Pancreas (tissue), 10 donors: ENCODE data around the gene ELAC1. TPM values are rescaled to one million over a fixed set of nuclear protein-coding genes. Genes with fewer than 3 reads are reported as not detected.
"Not testable (repeated sequence)": the region's sequence is repeated elsewhere in the genome, so short reads cannot be mapped to it uniquely, and the experiment has no call there.

ENCODE experiments used
- ATAC-seq, 4 donors: fragments of 200-7000 bp; cut with Tn5 transposase; one replicate each; pipeline versions ENCODE4 v1.8.0 to v1.9.1; 2020; ENCODE audit warnings: mild to moderate bottlenecking in 4 of 4, moderate library complexity in 4 of 4
- DNase-seq, 6 donors: peaks; one replicate each; pipeline ENCODE4 v3.0.0-alpha.2; 2020
- FAIRE-seq: peaks from 2 replicates; lab custom pipeline; 2012; peaks lifted over from hg19 to GRCh38; lab: Jason Lieb, UNC
- H3K27ac ChIP-seq, 4 donors: fragments of 200-600 bp; sonication (generic); 1 replicate in 3 of 4; 2 replicates in 1 of 4; pipeline versions ENCODE4 v1.5.0 to v1.8.0; 2020
- H3K27me3 ChIP-seq, 4 donors: fragments of 200-600 bp; one replicate each; pipeline ENCODE4 v1.8.0; 2021
- H3K36me3 ChIP-seq, 3 donors: fragments of 200-600 bp; sonication (generic) in 1 of 3; one replicate each; pipeline versions ENCODE4 v1.5.0 to v1.8.0; 2020 to 2021
- H3K4me1 ChIP-seq, 3 donors: fragments of 200-600 bp; one replicate each; pipeline ENCODE4 v1.8.0; 2021
- H3K4me3 ChIP-seq, 4 donors: fragments of 200-600 bp; sonication (generic) in 2 of 4; one replicate each; pipeline versions ENCODE4 v1.5.0 to v1.8.0; 2020 to 2021
- H3K9me3 ChIP-seq, 4 donors: fragments of 200-600 bp; one replicate each; pipeline ENCODE4 v1.8.0; 2021
- WGBS, 2 donors: extraction: QIAGEN DNeasy Blood & Tissue Kit; methylation state at CpG; one replicate each; pipeline ENCODE4 v1.1.7; 2013; 5-methylcytosine and 5-hydroxymethylcytosine counted together
- intact Hi-C, 3 donors: fragments of 100-400 bp; cut with DNase I; formaldehyde crosslinking; loops; one replicate each; pipeline versions ENCODE4 v1.11.1 to v1.14.2; 2022
- polyA plus RNA-seq, 2 donors: library from polyadenylated mRNA; stranded (reverse); fragments of 200-250 nt; gene quantifications; one replicate each; pipeline ENCODE4 v1.2.3, GENCODE V29; 2013
- total RNA-seq, 6 donors: library from RNA; stranded (reverse); fragmentation: NEBNext Ultra II Directional in 4 of 6; extraction: Animal tissue kit (Norgen Biotek cat#: 25700) in 4 of 6; gene quantifications; one replicate each; pipeline versions ENCODE4 v1.2.1 to v1.2.4, GENCODE V29; 2021 to 2023
- TF ChIP-seq, protein P1 (sequence below), 4 donors: fragments of 200-600 bp; sonication (generic) in 3 of 4; IDR thresholded peaks; one replicate each; pipeline versions ENCODE4 v1.5.0 to v1.8.0; 2021; ENCODE audit warnings: antibody characterized with exemption in 4 of 4
- donor health status: healthy with polysubstance abuse.
- donor health status: DM: no; HTN: no; CAD: no; lungs with moderate emphysema.
- donor health status: DM: no; HTN: no; CAD: no.
- donor health status: control.
- donor health status: control.
- donor health status: Bipolar disorder and iron deficiency.
- donor health status: DM: yes; HTN: yes; CAD: no.
- donor health status: DM: no; HTN: no; CAD: no.
- donor health status: DM: no; HTN: no; CAD: no.
- donor health status: DM: yes; HTN: yes; CAD: no.

ELAC1 gene
- total and polyA plus RNA-seq, 8 donors, result 4.9 to 9.7 (median 5.9) TPM

- ATAC-seq, result no peak
- 97 to 99% methylated on average over 2 of the region's 2 CpGs for WGBS, 2 donors
- H3K36me3 ChIP-seq, result peaks cover 0 to 4% (median 0%) of the 10 kb centered on the region in 3 donors
- no peak for FAIRE-seq
- intact Hi-C loops, result no loop called here
- no peak overlapping the region for H3K27ac ChIP-seq
- no peaks in the 10 kb centered on the region for H3K9me3 ChIP-seq
- H3K27me3 ChIP-seq, result no peaks in the 10 kb centered on the region
- H3K4me3 ChIP-seq, result no peak overlapping the region
- DNase-seq, result no peak
- TF ChIP-seq, protein P1, sequence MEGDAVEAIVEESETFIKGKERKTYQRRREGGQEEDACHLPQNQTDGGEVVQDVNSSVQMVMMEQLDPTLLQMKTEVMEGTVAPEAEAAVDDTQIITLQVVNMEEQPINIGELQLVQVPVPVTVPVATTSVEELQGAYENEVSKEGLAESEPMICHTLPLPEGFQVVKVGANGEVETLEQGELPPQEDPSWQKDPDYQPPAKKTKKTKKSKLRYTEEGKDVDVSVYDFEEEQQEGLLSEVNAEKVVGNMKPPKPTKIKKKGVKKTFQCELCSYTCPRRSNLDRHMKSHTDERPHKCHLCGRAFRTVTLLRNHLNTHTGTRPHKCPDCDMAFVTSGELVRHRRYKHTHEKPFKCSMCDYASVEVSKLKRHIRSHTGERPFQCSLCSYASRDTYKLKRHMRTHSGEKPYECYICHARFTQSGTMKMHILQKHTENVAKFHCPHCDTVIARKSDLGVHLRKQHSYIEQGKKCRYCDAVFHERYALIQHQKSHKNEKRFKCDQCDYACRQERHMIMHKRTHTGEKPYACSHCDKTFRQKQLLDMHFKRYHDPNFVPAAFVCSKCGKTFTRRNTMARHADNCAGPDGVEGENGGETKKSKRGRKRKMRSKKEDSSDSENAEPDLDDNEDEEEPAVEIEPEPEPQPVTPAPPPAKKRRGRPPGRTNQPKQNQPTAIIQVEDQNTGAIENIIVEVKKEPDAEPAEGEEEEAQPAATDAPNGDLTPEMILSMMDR (IDR thresholded peaks at IDR 0.05), result no peak
- no peaks in the 10 kb centered on the region for H3K4me1 ChIP-seq
Observed at GRCh38 chr18:50938912-50939311, 28.9 kb upstream of the ELAC1 start.

DNA sequence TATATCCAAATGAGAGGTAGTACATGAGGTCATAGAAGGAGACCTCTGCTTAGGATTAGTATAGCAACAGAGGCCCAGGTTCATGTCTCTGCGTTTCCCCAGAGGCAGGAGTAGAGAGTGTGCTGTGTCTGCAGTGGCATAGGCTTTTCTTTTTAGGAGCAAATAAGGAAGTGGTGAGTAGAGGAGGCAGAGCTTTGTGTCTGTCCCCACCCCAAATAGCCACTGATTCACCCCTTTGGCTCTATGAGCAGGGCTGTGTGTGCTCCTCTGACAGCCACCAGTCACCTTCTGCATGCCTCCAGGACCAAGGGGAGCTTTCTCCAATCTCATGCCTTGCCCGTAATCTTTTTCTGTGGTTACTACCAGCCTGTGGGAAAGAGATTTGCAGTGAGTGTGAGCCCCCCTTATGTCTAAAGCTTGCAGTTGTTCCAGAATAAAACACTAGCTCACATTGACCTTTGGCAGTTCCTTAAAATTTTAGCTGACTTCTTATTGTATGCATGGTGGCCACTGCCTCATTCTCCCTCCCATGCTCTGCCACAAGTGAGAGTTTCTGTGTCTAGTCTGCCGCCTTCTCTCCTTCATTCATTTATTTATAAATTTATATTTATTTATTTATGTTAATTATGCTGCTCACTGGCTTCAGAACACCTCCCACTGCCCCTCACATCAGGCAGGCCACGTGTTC lies 23.5 kb upstream of the ELAC1 start:
- WGBS, 2 donors, result 76 to 85% methylated on average over 4 of the region's 4 CpGs
- DNase-seq, result no peak
- no peak for FAIRE-seq
- TF ChIP-seq, protein P1 (IDR thresholded peaks at IDR 0.05), result no peak
- Histone ChIP-seq H3K9me3 (no peaks in the 10 kb centered on the region), H3K36me3 (peaks cover 0 to 4% (median 0%) of the 10 kb centered on the region in 3 donors), H3K27me3 (no peaks in the 10 kb centered on the region), H3K4me3 (no peak overlapping the region), H3K27ac (no peak overlapping the region), H3K4me1 (no peaks in the 10 kb centered on the region)
- intact Hi-C loops, result no loop called here
- ATAC-seq, result peak in 2 of 4 donors; percentile 70 to 79

- DNase-seq, intact Hi-C loops, H3K4me1 ChIP-seq, ATAC-seq, H3K27ac ChIP-seq, H3K9me3 ChIP-seq, FAIRE-seq, H3K36me3 ChIP-seq, H3K4me3 ChIP-seq, H3K27me3 ChIP-seq: not testable (repeated sequence)
- 97 to 100% methylated on average over 2 of the region's 2 CpGs for WGBS, 2 donors
Observed at GRCh38 chr18:50945918-50946317, 21.9 kb upstream of the ELAC1 start.

DNA sequence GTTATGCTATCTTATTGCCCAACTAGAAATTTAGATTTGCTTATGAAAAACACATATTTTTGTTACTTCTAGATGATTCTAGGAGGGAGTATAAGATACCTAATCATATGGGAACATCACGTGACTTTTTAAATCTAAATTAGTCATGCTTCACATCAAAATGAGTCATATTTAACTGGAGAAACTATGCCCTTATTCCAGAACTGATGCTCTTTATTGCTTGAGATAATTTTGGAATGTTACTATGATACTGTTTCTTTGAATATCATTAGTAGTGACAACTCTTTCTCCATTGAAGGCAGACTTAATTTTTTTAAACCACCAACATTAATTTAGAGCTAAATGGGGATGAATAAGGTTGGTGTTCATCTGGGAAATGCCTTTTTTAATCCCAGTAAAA lies 19.9 kb upstream of the ELAC1 start:
- 90 to 92% methylated on average over 1 of the region's 1 CpG for WGBS, 2 donors

DNA sequence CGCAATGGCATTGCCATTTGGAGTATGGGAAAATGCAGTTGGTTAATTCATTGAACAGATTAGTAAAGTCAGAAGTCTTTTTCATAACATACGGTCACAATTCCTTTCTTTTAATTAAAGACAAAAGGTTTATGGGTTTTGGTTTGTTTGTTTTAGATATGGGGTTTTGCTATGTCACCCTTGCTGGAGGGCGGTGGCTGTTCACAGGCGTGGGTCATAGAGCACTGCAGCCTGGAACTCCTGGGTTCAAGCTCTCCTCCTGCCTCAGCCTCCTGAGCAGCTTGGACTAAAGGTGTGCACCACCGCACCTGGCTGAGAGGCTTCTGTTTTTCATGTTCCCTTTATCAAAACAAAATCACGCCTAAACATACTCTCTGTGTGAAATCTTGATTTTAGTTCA lies 18.7 kb upstream of the ELAC1 start:
- no peaks in the 10 kb centered on the region for H3K27me3 ChIP-seq
- no peak overlapping the region for H3K4me3 ChIP-seq
- no peaks in the 10 kb centered on the region for H3K9me3 ChIP-seq
- H3K36me3 ChIP-seq, result no peaks in the 10 kb centered on the region
- TF ChIP-seq, protein P1 (IDR thresholded peaks at IDR 0.05), result no peak
- DNase-seq (no peak), ATAC-seq (no peak), FAIRE-seq (no peak)
- no peaks in the 10 kb centered on the region for H3K4me1 ChIP-seq
- intact Hi-C loops, result no loop called here
- H3K27ac ChIP-seq, result no peak overlapping the region
- 91 to 93% methylated on average over 6 of the region's 6 CpGs for WGBS, 2 donors

More for the DNA sequence above, 19.9 kb upstream of the ELAC1 start:
- H3K4me1 ChIP-seq, result no peaks in the 10 kb centered on the region
- no peaks in the 10 kb centered on the region for H3K27me3 ChIP-seq
- H3K9me3 ChIP-seq, result no peaks in the 10 kb centered on the region
- H3K4me3 ChIP-seq, result no peak overlapping the region
- H3K36me3 ChIP-seq, result no peaks in the 10 kb centered on the region
- no peak for DNase-seq
- H3K27ac ChIP-seq, result no peak overlapping the region
- ATAC-seq, result no peak
- TF ChIP-seq, protein P1 (IDR thresholded peaks at IDR 0.05), result no peak
- FAIRE-seq, result no peak
- intact Hi-C loops, result no loop called here
